Right ventricle myocardium inferior (tissue), 1 donor: ENCODE measurements around the gene LOXHD1. TPM values are rescaled to one million over a fixed set of nuclear protein-coding genes. Genes with fewer than 3 reads are reported as not detected.

Experiments
- ATAC-seq: fragments of 200-7000 bp; cut with Tn5 transposase; one replicate; pipeline ENCODE4 v1.9.1; 2020; ENCODE audit warnings: mild to moderate bottlenecking, moderate library complexity
- DNase-seq: peaks from one replicate; pipeline ENCODE4 v3.0.0; 2021; ENCODE audit errors: missing footprints
- intact Hi-C: fragments of 100-400 bp; cut with DNase I; formaldehyde crosslinking; loops from one replicate; pipeline ENCODE4 v1.11.0; 2022
- total RNA-seq: library from RNA; stranded (reverse); fragmentation: NEBNext Ultra II Directional; extraction: Animal tissue kit (Norgen Biotek cat#: 25700); gene quantifications from one replicate; pipeline ENCODE4 v1.2.1, GENCODE V29; 2021
- donor health status: DM: no; HTN: yes; CAD: no; lungs with severe emphysema.

LOXHD1 gene
- total RNA-seq, 1 donor from 2014 or later, result 0.35 TPM

DNA sequence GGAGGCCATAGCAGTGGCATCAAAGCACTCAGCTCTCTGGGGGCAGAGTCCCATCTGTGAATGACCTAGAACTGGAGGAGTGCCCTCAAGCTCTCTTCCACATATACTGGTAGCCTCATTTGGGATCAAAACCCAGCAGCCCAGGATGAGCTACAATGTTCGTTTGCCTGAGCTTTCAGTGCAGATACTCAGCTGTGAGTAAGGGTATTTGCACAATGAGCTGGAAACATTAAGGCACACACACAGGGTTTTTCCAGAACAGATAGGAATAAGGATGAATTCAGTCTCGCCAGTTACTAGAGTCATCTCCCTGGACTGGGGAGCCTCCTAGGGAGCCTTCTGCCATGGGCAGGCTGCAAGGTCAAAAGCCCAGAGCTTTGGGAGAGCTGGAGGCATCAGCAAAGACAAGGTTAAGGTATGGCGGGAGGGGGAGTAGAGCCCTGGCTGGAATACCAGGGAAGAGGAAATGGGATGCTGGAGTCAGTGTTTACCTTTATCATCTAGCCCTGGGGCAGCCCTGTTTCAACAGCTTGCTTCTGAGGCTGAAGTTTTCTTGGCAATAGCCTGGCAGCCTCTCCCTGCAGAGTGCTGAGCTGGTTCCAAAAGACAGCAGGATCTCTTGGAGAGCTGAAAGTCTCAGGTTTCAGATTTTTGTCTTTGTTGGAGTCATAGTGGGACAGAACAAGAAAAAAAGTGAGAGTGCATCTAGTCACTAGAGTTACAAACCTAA is 187.7 kb downstream of the LOXHD1 start:
- intact Hi-C loops, result no loop called here
- no peak for DNase-seq
- ATAC-seq, result no peak

DNA sequence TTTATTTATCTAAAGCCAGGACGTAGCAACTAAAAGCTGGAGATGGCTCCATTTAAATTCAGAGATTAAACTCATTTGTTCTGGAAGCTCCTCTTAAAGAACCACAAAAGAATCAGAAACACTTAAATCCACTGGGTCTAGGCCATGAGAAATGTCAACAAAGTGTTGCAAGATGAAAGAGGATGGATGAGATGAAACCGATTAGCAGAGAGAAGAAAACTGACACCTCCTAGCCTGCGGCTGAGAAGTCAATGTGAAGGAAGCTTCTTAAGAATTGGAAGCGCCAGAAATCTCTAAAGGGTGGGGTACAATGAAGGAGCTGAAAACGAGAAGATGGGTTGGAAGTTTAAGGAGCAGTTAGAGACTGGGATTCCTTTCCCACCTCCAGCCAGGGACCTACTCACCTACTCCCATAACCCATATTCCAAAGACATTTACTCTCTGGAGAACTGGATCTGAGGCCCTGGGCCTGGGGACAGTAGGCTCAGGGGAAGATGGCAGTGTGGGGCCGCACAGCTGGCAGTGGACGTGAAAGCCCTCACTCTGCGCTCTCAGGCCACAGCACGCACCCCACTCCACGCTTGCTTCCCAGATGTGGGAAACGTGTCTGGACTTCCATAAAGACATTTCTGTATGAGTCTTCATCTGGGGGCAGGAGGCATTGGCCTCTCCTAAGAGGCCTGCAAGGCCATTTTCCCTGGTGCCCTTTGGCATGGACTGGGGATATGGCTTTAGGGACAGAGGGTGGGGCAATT is 188.4 kb downstream of the LOXHD1 start:
- intact Hi-C loops, result no loop called here
- no peak for ATAC-seq

DNA sequence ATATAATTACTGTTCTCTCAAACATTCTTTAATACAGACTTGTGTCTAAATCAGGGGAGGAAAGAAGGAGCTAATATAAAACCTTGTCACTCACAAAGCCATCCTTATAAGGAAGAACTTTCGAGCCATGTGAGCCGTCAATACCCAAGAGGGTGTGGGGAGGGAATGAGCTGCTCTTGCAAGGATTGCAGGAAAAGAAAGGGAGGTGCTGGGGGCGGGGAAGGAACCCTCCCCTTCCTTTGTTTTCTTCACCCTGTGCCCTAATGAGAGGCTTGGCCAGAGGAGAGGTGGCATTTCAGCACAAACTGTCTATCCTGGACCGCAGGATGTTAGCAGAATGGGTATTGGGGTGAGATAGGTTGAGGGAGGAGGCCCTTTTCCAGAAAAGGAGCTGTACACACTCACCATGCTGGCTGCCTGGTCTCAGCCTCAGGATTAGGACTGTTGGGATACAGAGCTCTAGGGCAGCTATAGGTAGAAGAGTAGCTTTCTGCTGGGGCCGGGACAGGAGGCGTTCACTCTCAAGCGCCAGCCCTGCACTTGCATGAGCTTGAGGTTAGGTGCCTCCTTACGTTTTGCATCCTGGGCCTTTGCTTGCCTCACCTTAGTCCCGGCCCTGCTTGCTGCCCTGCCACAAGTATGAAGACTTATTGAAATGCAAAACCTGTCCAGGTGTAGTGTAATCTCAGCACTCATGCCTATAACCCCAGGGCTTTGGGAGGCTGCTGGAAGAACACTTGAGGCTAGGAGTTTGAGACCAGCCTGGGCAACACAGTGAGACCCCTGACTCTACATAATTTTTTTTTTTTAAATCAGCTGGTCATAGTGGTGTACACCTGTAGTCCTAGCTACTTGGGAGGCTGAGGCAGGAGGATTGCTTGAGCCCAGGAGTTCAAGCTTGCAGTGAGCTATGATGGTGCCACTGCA is 190.5 kb downstream of the LOXHD1 start:
- no peak for DNase-seq
- intact Hi-C loops, result no loop called here
- ATAC-seq, result no peak

More for the DNA sequence above, 188.4 kb downstream of the LOXHD1 start:
- no peak for DNase-seq

DNA sequence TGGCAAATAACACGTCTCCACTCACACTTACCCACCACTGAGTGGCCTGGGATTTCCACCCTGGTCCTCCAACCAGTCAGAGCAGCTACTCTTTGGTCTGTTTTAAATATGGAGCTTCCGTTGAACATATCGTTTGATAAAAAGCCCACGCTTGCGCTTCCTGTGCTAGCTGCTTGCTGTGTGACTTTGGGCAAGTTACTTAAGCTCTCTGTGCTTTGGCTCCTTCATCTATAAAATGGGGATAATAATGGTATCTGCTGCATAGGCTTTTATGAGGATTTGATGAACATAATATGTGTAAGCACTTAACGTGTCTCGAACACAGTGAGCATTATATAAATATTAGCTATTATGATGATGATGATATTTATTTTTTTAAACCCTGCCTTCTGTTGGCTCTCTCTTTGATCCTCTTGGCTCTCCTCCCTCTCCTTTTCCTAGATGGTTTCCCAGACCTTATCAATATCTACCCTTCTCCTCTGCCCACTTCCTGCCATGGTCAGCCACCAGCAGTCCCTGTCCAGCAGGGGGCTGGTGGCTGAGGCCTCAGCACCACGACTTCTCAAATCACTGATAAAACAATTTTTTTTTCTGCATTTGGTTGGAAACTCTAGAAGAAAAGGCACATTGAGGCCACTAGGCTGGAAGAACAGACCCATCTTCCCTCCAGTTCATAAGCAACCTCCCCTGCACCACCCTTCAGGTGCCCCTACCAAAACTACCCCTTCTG is 191.9 kb downstream of the LOXHD1 start:
- ATAC-seq (no peak), DNase-seq (no peak)
- intact Hi-C loops, result no loop called here

- DNase-seq (no peak), ATAC-seq (no peak)
These were observed 194.5 kb downstream of the LOXHD1 start for GRCh38 chr18:46462523-46462922.

DNA sequence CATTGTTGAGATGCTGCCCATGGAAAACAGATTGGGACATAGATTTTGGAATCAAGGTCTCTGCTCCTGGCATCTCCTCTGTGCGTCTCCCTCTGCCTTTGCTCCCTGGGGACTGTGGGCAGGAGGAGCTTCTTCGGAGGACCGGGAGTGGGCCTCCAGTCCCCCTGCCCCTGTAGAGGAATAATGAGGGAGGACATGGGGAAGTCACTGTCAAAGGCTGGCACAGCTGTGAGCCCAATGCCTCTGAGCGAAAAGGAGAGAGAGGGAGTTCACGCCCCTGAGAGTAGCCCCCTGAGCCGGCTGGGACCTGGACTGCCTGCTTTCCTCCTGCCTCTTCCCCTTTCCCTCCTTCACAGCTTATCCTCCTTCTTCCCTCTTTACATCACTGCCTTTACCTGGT is 195.0 kb downstream of the LOXHD1 start:
- ATAC-seq (no peak), DNase-seq (no peak)
- intact Hi-C loops, result no loop called here

More at GRCh38 chr18:46462523-46462922, 194.5 kb downstream of the LOXHD1 start:
- intact Hi-C loops, result no loop called here

DNA sequence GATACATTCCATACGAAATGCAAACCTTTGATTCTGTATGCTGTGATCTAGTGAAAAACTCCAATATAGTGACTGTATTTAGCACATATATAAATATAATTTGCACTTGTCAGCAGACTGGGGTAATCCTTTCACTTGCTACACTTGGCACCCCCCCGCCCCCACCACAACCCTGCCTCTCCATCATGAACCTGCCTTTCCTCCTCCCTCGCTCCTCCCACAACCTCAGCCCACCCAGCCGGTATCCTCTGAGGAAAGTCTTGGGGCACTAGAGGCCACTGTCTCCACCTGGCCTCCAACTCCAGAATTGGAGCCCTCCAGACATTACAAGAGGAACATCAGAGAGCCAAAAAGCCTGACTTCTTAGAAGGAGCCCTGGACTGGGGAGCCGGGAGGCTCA is 196.3 kb downstream of the LOXHD1 start:
- intact Hi-C loops, result no loop called here
- ATAC-seq (no peak), DNase-seq (no peak)

DNA sequence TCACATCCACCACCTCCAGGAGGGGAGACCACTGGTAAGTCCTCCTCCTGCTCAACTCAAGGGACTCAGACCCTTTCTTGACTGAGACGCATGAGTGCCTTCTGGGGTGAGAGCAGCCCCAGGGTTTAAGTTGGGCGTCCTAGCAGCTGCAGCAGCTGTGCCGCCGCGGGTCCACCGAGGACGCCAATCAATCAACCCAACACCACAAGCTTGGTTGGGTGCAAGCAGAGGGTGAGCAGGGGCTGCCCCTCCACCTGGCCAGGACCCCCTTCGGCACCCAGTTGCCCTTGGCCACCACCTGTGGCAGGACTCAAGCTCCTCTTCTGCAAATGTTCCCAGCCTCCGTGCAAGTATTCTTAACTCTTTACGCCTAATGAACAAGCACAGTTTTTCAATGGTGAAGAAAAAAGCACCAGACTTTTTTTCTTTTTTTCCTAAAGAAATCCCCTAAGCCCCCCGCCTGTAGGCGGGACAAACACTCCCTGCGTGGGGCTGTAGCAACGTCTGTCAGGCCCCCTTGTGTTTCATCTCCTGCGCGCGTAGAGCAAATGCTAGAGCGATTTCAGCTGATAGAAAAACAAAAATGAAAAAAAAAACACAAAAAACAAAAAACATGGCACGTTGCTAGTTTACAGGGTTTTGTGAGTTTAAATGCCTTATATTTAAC is 197.1 kb downstream of the LOXHD1 start:
- DNase-seq (no peak), ATAC-seq (no peak)
- intact Hi-C loops, result no loop called here

DNA sequence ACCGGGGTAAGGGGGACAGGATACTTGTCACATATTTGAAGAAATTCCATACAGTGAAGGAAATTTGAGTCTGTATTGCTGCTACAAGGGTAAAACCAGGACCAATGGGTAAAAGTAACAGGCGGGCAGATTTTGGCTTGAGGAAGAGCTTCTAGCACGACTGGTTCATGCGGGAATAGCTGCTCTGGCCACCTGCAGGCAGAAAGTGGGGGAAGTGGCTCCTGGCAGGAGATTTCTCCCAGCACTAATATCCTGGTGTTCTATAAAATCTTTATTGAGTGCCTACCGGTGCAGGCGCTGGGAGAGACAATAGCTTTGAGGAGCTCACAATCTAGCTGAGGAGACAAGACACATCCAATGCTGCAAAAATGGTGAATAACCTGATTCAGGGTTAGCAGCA is 198.5 kb downstream of the LOXHD1 start:
- intact Hi-C loops, result no loop called here
- no peak for DNase-seq
- no peak for ATAC-seq

DNA sequence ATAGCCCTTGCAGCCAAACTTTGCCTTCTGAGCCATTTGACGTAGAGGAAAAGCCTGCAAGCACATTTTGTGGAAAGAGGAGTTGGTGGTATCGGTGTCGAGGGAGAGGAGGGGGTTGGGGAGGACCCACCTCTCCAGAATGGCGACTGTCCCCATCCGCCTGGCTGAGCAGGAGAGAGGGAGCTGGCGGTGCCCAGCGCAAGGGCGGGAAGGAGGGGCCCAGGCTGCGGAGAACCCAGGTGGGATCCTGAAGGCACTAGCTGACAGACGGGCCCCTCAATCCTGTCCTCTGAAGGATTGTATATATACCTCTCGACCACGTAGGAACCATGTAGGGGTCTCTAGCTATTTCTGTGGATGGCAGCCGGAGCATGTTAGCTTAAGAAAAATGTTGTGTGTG is 200.3 kb downstream of the LOXHD1 start:
- ATAC-seq (no peak), DNase-seq (no peak)
- intact Hi-C loops, result no loop called here

GRCh38 chr18:46452820-46453219 is 204.2 kb downstream of the LOXHD1 start:
- no peak for ATAC-seq
- intact Hi-C loops, result no loop called here
- DNase-seq, result no peak

GRCh38 chr18:46449499-46449898 is 207.5 kb downstream of the LOXHD1 start:
- DNase-seq (no peak), ATAC-seq (no peak)
- intact Hi-C loops, result no loop called here

DNA sequence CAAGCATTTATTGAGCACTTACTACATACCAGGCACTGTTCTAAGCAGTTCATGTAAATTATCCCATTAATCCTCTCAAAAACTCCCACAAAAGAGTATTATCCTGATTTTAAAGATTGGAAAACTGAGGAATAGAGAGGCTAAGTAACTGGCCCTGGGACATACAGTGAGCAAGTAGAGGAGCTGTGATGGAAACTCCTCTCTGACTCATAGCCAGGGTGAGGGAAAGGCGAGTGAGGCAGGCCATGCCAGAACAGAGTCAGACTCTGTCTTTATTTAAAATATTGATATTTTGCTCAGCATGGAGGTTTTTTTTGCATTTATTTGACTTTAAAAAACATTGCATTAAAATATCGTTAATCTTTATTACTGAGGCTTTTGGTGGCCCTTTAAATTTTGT is 208.0 kb downstream of the LOXHD1 start:
- intact Hi-C loops, result no loop called here
- no peak for ATAC-seq
- DNase-seq, result no peak

DNA sequence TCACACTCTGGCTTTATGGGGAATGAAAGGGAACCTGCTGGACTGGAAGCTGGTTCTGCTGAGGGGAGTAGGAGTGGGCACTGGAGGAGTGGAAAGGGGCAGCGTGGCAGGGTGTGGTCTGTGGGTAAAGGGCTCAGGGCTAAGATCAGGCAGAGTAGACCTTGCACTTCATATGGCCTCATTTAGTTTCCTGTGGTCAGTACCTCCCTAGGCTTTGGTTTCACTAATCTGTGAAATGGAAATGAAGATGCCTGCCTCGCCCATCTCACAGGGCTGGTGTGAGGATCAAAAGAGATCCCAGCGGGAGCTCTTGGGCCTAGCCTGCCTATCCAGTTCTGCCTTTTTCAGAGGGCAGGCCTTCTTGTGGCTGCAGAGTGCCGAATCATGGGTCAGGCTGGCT is 208.7 kb downstream of the LOXHD1 start:
- intact Hi-C loops, result no loop called here
- no peak for DNase-seq
- no peak for ATAC-seq

DNA sequence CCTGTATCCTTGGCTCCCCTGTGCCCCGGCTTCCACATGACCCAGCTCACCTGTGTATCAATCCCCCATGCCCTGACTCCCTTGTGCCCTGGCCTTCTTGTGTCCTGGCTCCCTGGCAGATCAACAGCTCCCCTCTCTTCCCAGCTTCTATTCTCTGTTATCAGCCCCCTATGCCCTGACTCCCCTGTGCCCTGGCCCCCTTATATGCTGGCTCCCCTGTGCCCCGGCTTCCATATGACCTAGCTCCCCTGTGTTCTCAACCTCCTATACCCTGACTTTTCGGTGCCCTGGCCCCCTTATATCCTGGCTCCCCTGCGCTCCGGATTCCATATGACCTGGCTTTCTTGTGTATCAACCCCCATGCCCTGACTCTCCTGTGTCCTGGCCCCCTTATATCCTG is 209.2 kb downstream of the LOXHD1 start:
- intact Hi-C loops, result no loop called here
- DNase-seq (no peak), ATAC-seq (no peak)

DNA sequence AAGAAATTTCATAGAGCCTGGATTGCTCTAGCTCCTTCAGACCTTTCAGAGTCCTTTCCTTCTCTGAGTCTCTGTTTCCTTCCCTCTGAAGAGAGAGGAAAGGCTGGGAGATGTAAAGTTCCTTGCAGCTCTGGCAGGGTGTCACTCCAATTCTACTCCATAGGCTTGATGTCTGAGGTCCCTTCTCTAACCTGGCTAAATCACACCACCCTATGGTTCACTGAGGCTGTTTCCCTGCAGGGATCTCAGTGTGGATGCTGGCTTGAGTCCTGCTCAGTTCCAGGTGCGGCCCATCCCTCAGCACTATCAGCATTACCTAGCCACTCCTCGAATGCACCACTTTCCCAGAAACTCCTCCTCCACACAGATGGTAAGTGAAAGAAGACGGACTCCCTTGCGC is 209.7 kb downstream of the LOXHD1 start:
- DNase-seq, result no peak
- ATAC-seq, result no peak
- intact Hi-C loops, result no loop called here

DNA sequence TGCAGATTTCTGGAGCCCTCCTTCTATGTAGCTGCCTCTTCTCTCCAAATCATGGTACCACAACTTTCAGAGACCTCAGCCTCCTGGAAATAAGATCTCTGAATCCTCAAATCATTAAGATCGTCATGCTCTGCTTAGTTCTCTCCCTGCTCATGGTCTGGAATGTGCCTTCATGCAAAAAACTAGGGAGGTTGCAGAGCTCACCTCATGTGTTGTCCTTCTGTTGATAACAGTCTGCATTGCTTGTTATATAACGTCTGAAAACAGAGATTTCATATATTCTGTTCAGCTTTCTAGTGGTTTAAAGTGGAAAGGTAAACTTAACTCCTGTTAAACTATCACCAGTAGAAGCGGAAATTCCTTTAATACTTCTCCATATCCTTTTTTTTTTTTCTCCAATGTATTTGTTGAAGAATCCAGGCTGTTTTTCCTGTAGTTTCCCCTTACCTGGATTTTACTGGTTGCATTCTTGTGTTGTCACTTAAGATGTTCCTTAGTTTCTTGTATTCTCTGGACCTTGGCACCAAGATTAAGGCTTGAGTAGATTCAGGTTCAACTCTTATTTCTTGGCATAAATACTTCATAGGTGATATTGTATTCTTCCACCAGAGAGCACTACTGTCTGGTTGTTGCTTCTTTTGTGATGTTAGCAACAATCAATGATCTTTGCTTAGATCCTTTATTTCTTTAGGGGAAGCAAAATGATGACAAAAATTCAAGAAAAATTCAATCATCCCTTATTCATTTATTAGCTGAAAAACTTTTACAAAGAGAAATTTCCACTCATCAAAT is 211.3 kb downstream of the LOXHD1 start:
- no peak for ATAC-seq
- intact Hi-C loops, result no loop called here
- DNase-seq, result no peak

DNA sequence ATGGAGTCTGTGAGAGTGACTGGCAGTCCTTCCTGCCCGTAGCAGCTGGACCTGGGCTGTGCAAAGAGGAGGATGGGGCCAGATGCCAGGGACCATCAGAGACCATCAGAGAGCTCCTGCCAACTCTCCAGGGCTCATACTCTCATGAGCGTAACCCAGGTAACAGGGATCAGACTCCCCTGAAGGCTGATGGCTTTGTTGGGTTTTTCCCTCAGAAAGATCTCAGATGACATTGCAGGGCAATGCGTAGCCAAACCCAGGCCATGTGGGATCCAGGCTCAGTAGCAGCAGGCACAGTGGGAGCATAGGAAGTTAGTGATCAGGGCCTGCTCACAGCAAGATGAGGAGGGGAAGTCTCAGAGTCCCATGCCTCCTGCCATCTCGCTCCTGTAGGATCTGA is 218.0 kb downstream of the LOXHD1 start:
- intact Hi-C loops, result no loop called here
- DNase-seq (no peak), ATAC-seq (no peak)
